ENCODE data around the gene SP5.
"Not testable (repeated sequence)": the region's sequence is repeated elsewhere in the genome, so short reads cannot be mapped to it uniquely, and the experiment has no call there.

SP5 gene

GRCh38 chr2:170711196-170711773 lies 3.9 kb upstream of the SP5 start:
- DNase-seq (ENCODE audit: low read depth), result no peak

- no peak for DNase-seq (ENCODE audit: low read depth)
Measured at GRCh38 chr2:170711774-170712652, 3.1 kb upstream of the SP5 start.

DNA sequence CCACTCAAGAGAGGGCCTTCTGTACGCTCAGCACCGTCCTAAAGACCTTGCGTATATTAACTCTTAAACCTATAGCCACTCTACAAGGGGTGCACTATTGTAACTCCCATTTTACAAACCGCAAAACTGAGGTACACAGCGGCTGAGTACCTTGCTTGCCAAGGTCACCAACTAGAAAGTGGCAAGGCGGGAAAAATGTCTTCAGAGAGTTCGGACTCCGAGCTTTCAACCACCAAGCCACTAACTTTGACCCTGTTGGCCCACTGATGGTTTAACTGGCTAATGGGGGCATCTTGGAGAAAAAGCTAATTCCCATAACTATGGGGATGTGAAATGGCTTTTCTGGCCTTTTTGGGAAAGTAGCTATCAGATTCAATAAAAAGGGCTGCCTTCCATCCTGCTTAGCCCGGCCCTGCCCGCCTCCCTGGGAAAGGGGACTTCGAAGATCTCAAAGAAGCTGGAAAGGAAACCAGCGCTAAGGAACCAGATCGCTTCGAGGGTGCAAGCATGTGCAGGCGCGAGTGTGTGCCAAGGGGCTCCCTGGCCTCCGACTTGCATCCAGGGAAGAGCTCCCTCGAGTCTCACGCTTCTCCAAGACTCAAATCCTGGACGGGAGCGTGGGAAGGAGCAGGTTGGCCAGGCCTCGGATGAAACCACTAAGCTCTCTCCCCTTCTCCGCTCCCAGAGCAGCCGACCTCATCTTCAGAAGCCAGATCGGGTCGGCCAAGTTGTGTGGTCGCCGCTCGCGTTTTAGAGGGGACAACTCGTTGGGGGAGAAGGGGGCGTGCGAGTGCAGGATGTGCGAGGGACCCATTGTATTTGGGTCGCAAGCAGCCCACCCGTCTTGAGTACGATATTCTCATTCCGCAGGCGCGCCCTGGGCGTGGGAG lies 2.2 kb upstream of the SP5 start:
- no peak for DNase-seq (ENCODE audit: low read depth)

DNA sequence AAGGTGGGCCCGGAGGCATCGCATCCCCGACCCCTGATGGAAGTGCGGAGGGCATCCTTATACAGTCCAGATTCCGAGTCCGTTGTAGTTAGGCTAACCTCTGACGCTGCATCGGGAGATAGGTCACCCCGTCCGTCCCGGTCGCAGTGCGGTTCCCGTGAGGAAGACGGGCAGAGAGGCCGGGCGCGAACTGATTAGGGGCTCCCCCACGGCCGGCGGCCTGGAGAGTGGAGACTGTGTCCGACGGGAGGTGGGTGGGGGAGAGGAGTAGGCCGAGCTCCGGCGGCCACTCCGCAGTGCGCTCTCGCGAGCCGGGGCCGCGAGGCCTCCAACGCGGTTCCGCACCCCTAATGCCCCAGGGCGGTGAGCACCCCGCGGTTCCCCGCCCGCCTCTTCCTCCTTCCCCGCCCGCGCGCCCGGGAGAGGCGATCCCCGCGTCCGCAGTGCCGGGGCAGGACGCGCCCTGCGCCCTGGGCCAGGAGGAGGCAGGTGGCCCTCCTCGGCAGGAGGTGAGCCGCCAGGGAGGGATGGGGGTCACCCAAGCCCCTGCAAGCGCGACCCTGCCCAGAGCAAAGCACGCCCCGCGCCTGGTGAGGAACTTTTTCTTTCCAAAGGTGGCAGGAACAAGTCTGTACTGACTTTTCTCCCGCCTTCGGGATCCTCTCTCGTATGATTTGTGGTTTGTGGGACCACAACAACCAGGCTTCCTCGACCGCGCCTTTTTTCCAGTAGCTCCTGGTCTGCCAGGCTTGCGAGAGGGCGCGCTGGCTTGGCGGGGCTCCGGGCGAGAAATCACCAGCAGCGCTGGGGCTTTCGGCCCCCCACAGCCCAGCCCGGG lies 1.4 kb upstream of the SP5 start:
- DNase-seq (ENCODE audit: low read depth), result no peak

GRCh38 chr2:170714381-170715061 lies 616 bp upstream of the SP5 start:
- no peak for DNase-seq (ENCODE audit: low read depth)

DNA sequence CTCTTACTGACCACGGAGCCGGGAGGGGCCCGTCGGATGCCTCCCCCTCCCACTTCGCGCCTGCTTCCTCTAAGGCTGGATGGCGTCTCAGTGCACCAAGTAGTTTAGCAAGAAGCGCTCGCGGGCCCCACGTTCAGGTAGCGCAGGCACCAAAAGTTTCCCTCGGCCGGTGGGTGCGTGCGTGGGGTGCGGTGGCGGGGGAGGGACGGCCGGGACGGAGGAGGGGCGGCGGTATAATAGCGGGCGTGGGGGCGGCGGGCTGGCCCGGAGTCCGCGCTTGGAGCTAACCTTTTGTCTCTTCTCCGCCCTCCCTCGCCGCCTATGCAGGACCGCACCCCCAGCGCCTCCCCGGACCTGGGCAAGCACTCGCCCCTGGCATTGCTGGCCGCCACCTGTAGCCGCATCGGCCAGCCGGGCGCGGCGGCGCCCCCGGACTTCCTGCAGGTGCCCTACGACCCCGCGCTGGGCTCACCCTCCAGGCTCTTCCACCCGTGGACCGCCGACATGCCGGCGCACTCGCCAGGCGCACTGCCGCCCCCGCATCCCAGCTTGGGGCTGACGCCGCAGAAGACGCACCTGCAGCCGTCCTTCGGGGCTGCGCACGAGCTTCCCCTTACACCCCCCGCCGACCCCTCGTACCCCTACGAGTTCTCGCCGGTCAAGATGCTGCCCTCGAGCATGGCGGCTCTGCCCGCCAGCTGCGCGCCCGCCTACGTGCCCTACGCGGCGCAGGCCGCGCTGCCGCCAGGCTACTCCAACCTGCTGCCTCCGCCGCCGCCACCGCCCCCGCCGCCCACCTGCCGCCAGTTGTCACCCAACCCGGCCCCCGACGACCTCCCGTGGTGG lies 1.0 kb downstream of the SP5 start:
- DNase-seq (ENCODE audit: low read depth), result no peak

DNA sequence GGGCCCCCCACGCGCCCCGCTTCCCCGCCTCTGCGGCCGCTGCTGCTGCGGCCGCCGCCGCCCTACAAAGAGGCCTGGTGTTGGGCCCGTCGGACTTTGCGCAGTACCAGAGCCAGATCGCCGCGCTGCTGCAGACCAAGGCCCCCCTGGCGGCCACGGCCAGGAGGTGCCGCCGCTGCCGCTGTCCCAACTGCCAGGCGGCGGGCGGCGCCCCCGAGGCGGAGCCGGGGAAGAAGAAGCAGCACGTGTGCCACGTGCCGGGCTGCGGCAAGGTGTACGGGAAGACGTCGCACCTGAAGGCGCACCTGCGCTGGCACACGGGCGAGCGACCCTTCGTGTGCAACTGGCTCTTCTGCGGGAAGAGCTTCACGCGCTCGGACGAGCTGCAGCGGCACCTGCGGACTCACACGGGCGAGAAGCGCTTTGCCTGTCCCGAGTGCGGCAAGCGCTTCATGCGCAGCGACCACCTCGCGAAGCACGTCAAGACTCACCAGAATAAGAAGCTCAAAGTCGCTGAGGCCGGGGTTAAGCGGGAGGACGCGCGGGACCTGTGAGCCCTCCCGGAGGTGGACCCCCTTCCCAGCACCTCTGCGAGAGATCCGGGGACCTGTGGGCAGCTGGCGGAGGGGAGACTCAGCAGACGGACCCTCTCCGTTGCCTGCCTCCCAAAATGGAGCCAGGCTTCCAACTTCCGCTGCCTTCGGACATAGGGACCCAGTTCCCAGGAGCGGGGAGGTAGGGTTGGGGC lies 1.9 kb downstream of the SP5 start:
- no peak for DNase-seq (ENCODE audit: low read depth)

- no peak for DNase-seq (ENCODE audit: low read depth)
Measured at GRCh38 chr2:170717599-170717963, 2.4 kb downstream of the SP5 start.

- DNase-seq (ENCODE audit: low read depth), result no peak
Measured at GRCh38 chr2:170717991-170718589, 3.0 kb downstream of the SP5 start.

- no peak for DNase-seq (ENCODE audit: low read depth)
Measured at GRCh38 chr2:170719810-170720209, 4.7 kb downstream of the SP5 start.

DNA sequence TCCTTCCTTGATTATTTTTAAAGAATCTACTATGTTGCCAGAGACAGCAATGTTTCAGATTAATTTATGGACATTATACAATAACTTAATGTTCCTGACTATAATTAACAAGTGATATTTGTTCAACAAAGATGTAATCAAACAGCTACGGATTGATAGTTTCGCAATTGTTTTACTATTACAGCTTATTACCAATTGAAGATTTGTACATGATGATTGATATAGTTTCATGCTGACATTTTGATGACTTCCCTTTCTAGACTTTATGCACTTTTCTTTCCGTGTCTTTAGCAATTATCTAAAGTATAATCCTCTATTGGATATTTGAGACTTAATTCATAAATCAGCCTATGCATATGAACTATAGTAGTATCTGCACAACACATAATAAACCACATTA lies 6.5 kb downstream of the SP5 start:
- no peak for DNase-seq (ENCODE audit: low read depth)

GRCh38 chr2:170722301-170722700 lies 7.2 kb downstream of the SP5 start:
- no peak for DNase-seq (ENCODE audit: low read depth)

- DNase-seq (ENCODE audit: low read depth), result no peak
Measured at GRCh38 chr2:170723446-170723958, 8.4 kb downstream of the SP5 start.

- no peak for DNase-seq (ENCODE audit: low read depth)
Measured at GRCh38 chr2:170733798-170734600, 18.9 kb downstream of the SP5 start.

DNA sequence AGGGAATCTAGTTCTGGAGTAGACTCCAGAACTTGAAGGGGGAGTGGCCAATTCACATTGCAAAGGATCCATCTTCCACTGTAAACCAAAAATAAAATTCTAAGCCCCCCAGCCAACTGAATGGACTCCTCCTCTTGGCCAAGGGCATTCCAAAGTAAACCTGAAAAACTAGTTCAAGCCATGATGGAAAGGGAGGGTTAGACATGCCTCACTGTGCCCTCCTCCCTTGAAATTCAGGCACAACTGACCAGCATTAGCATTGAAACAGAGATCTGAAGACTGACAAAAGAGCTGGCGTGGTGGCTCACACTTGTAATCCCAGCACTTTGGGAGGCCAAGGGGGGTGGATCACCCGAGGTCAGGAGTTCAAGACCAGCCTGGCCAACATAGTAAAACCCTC lies 19.5 kb downstream of the SP5 start:
- DNase-seq (ENCODE audit: low read depth), result not testable (repeated sequence)

GRCh38 chr2:170736628-170737027 lies 21.5 kb downstream of the SP5 start:
- DNase-seq (ENCODE audit: low read depth), result no peak

- DNase-seq (ENCODE audit: low read depth), result no peak
Measured at GRCh38 chr2:170737406-170737805, 22.3 kb downstream of the SP5 start.

DNA sequence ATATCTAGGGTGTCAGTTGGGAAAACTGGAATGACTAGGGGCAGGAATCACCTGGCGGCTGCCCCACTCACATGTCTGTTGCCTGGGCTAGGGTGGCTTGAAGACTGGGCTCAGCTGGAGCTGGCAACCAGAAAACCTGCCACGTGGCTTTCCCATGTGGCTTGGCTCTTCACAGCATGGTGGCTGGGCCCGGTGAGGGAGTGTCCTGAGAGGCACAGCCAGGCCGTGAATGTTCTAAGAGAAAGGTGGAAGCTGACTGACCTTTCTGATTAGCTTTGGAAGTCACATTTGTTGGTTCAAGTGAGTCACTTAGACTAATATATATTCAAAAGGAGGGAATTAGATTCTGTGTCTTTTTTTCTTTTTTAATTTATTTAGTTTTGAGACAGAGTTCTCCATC lies 22.7 kb downstream of the SP5 start:
- no peak for DNase-seq (ENCODE audit: low read depth)

Data from activated T-cell treated with anti-CD3 and anti-CD28 coated beads for 24 hours (primary cell).